ENCODE data around the gene VWA3A.

DNA sequence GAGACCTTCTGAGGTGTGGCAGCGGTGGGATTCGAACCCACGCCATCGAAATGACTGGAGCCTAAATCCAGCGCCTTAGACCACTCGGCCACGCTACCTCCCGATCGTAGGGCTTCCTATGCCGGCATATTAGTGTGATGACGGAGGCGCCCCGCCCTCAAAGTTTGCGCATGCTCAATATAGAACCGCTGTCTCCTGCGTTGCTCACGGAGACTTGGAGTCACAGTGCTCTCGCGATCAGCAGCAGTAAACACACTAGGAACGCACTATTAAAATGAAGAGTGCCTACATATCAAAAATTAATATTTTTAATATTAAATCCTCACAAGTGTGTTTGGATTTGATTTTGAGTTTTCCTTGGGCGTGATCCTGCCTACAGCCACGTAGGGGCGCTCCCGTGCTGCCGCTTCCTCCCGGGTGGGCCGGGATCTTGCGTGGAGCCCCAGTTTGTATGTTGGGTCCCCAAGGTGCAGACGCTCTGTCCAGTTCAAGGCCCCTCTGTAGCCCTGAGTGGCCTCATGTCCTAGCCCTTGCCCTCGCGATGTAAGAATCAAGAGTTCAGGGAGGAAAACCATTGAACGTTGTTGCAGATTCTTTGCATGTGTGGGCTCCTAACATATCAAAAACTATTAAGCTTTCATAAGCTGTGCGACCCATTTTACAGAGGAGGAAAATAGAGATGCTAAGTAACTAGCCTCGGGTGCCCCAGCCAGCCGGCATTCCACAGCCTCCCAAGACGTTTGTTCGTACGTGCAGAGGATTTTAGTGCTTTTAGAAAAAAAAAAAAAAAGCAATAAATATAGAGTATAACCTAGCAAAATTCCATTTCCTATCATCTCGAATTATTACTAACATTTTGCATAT lies 103.6 kb downstream of the VWA3A start:
- TF ChIP-seq FOXK2 (IDR thresholded peaks at IDR 0.05) (no peak), FOXM1 (IDR thresholded peaks at IDR 0.05; ENCODE audit: borderline replicate concordance) (no peak), NFRKB (IDR thresholded peaks at IDR 0.05) (no peak), SUZ12 (IDR thresholded peaks at IDR 0.05) (no peak), ELF4 (IDR thresholded peaks at IDR 0.05) (no peak)
